Osteoblast (primary cell): ENCODE results near the gene INS. TPM values are rescaled to one million over a fixed set of nuclear protein-coding genes. Genes with fewer than 3 reads are reported as not detected.

Experiments used
- DNase-seq: peaks from one replicate; pipeline ENCODE4 v3.0.0; 2011; ENCODE audit warnings: low spot score, mixed read lengths; ENCODE audit not compliant: insufficient read length; ENCODE audit errors: missing footprints
- H2AFZ ChIP-seq: 2 replicates; pipeline ENCODE4 v1.6.0; 2011; ENCODE audit warnings: mild to moderate bottlenecking, low read length
- H3K27ac ChIP-seq: 2 replicates; pipeline ENCODE4 v1.5.1; 2011; ENCODE audit warnings: mild to moderate bottlenecking, low read depth, low read length, moderate library complexity
- H3K27me3 ChIP-seq: 2 replicates; pipeline ENCODE4 v1.6.0; 2012; ENCODE audit warnings: mild to moderate bottlenecking, control low read depth, inconsistent platforms, low read length, moderate library complexity; ENCODE audit not compliant: insufficient read depth
- H3K36me3 ChIP-seq: 2 replicates; pipeline ENCODE4 v1.5.1; 2011; ENCODE audit warnings: mild to moderate bottlenecking, low read length, control low read depth, moderate library complexity; ENCODE audit not compliant: insufficient read depth
- H3K4me1 ChIP-seq: 2 replicates; pipeline ENCODE4 v1.5.1; 2011; ENCODE audit warnings: mild to moderate bottlenecking, low read length, control low read depth, moderate library complexity; ENCODE audit not compliant: insufficient read depth
- H3K4me2 ChIP-seq: 2 replicates; pipeline ENCODE4 v1.6.0; 2011; ENCODE audit warnings: mild to moderate bottlenecking, low read length; ENCODE audit not compliant: insufficient read depth
- H3K4me3 ChIP-seq: fragments of 200-600 bp; sonication (generic); 3 replicates; pipeline ENCODE4 v1.5.1; 2012; ENCODE audit warnings: mild to moderate bottlenecking, low read length, inconsistent platforms; ENCODE audit not compliant: insufficient read depth
- H3K79me2 ChIP-seq: 2 replicates; pipeline ENCODE4 v1.6.0; 2012; ENCODE audit warnings: mild to moderate bottlenecking, low read length, control low read depth, inconsistent platforms; ENCODE audit not compliant: insufficient read depth
- H3K9me3 ChIP-seq: 2 replicates; pipeline ENCODE4 v1.5.1; 2011; ENCODE audit warnings: low read depth, low read length, control low read depth
- H4K20me1 ChIP-seq: 2 replicates; pipeline ENCODE4 v1.6.0; 2012; ENCODE audit warnings: mild to moderate bottlenecking, low read length, control low read depth; ENCODE audit not compliant: insufficient read depth
- CTCF ChIP-seq: IDR thresholded peaks from 2 replicates; pipeline ENCODE4 v1.5.1; 2011; ENCODE audit warnings: mild to moderate bottlenecking, low read depth, low read length, moderate library complexity; ENCODE audit errors: extremely low read depth
- total RNA-seq: library from RNA; depleted of rRNA; stranded (reverse); fragments of >200 nt; gene quantifications from 2 replicates; pipeline ENCODE4 v1.2.3, GENCODE V29; 2012

INS gene
- total RNA-seq, 1 donor = not detected

GRCh38 chr11:2165571-2165970 is 4.6 kb upstream of the INS start:
- Histone ChIP-seq H3K4me3 (no peak overlapping the region), H3K9me3 (no peaks in the 10 kb centered on the region), H3K79me2 (no peaks in the 10 kb centered on the region), H3K27me3 (no peaks in the 10 kb centered on the region), H2AFZ (no peak overlapping the region), H3K27ac (no peak overlapping the region), H3K36me3 (no peaks in the 10 kb centered on the region), H4K20me1 (no peaks in the 10 kb centered on the region), H3K4me2 (no peak overlapping the region), H3K4me1 (no peaks in the 10 kb centered on the region)
- no peak for TF ChIP-seq CTCF
- no peak for DNase-seq

GRCh38 chr11:2164861-2165555 is 4.0 kb upstream of the INS start:
- DNase-seq = peak; percentile 94
- no peak overlapping the region for H3K27ac ChIP-seq
- no peak overlapping the region for H3K4me2 ChIP-seq
- no peaks in the 10 kb centered on the region for H3K27me3 ChIP-seq
- H3K4me1 ChIP-seq = no peaks in the 10 kb centered on the region
- no peaks in the 10 kb centered on the region for H3K36me3 ChIP-seq
- no peak overlapping the region for H3K4me3 ChIP-seq
- no peaks in the 10 kb centered on the region for H3K79me2 ChIP-seq
- no peaks in the 10 kb centered on the region for H4K20me1 ChIP-seq
- no peaks in the 10 kb centered on the region for H3K9me3 ChIP-seq
- H2AFZ ChIP-seq = no peak overlapping the region
- TF ChIP-seq CTCF = no peak

- Histone ChIP-seq H3K27me3 (no peaks in the 10 kb centered on the region), H2AFZ (no peak overlapping the region)
- no peak for TF ChIP-seq CTCF
These were observed 3.1 kb upstream of the INS start for GRCh38 chr11:2164081-2164480.

GRCh38 chr11:2163428-2163978 is 2.5 kb upstream of the INS start:
- DNase-seq = peak; percentile 92
- Histone ChIP-seq H3K4me1 (no peaks in the 10 kb centered on the region), H3K9me3 (no peaks in the 10 kb centered on the region), H3K4me2 (no peak overlapping the region), H3K4me3 (no peak overlapping the region), H2AFZ (no peak overlapping the region), H4K20me1 (no peaks in the 10 kb centered on the region), H3K79me2 (no peaks in the 10 kb centered on the region), H3K27me3 (no peaks in the 10 kb centered on the region), H3K36me3 (no peaks in the 10 kb centered on the region), H3K27ac (no peak overlapping the region)
- no peak for TF ChIP-seq CTCF

More at GRCh38 chr11:2164081-2164480, 3.1 kb upstream of the INS start:
- H3K4me1 ChIP-seq = no peaks in the 10 kb centered on the region
- H3K79me2 ChIP-seq = no peaks in the 10 kb centered on the region
- no peaks in the 10 kb centered on the region for H3K36me3 ChIP-seq
- H4K20me1 ChIP-seq = no peaks in the 10 kb centered on the region
- no peak overlapping the region for H3K4me2 ChIP-seq
- no peak overlapping the region for H3K27ac ChIP-seq
- no peaks in the 10 kb centered on the region for H3K9me3 ChIP-seq
- DNase-seq = no peak
- H3K4me3 ChIP-seq = no peak overlapping the region
